ENCODE data around the gene CD37.

DNA sequence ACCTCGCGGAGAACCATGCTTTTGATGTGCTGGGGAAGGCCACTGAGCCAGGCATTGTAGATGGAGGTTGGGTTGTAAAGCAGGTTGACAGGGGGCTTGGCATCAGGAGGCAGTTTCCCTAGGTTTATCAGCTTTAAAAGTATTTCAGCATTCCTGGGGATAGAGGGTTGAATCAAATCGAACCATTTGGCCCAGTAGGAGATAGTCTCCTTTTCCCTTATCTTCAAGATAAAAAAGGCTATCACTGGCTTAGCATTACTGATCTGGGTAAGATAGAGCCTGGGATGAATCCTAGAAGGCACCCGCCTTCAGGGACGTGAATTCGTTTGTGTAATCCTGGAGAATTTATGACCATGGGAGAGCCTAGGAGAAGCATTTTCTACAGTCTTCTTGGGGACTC, 40.8 kb upstream of the CD37 start:
- no peak for TF ChIP-seq POLR2A (IDR thresholded peaks at IDR 0.05; ENCODE audit: borderline replicate concordance, extremely low read depth, insufficient read depth, insufficient read length)
- TF ChIP-seq, protein P1, sequence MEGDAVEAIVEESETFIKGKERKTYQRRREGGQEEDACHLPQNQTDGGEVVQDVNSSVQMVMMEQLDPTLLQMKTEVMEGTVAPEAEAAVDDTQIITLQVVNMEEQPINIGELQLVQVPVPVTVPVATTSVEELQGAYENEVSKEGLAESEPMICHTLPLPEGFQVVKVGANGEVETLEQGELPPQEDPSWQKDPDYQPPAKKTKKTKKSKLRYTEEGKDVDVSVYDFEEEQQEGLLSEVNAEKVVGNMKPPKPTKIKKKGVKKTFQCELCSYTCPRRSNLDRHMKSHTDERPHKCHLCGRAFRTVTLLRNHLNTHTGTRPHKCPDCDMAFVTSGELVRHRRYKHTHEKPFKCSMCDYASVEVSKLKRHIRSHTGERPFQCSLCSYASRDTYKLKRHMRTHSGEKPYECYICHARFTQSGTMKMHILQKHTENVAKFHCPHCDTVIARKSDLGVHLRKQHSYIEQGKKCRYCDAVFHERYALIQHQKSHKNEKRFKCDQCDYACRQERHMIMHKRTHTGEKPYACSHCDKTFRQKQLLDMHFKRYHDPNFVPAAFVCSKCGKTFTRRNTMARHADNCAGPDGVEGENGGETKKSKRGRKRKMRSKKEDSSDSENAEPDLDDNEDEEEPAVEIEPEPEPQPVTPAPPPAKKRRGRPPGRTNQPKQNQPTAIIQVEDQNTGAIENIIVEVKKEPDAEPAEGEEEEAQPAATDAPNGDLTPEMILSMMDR (IDR thresholded peaks at IDR 0.05 in 2 of 3, conservative IDR thresholded peaks at IDR 0.05 in 1 of 3; ENCODE audit: borderline replicate concordance in 1 of 3, insufficient read depth in 1 of 3, low read depth in 2 of 3, low read length in 2 of 3): no peak
- TF ChIP-seq, protein P2, sequence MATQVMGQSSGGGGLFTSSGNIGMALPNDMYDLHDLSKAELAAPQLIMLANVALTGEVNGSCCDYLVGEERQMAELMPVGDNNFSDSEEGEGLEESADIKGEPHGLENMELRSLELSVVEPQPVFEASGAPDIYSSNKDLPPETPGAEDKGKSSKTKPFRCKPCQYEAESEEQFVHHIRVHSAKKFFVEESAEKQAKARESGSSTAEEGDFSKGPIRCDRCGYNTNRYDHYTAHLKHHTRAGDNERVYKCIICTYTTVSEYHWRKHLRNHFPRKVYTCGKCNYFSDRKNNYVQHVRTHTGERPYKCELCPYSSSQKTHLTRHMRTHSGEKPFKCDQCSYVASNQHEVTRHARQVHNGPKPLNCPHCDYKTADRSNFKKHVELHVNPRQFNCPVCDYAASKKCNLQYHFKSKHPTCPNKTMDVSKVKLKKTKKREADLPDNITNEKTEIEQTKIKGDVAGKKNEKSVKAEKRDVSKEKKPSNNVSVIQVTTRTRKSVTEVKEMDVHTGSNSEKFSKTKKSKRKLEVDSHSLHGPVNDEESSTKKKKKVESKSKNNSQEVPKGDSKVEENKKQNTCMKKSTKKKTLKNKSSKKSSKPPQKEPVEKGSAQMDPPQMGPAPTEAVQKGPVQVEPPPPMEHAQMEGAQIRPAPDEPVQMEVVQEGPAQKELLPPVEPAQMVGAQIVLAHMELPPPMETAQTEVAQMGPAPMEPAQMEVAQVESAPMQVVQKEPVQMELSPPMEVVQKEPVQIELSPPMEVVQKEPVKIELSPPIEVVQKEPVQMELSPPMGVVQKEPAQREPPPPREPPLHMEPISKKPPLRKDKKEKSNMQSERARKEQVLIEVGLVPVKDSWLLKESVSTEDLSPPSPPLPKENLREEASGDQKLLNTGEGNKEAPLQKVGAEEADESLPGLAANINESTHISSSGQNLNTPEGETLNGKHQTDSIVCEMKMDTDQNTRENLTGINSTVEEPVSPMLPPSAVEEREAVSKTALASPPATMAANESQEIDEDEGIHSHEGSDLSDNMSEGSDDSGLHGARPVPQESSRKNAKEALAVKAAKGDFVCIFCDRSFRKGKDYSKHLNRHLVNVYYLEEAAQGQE (IDR thresholded peaks at IDR 0.05; ENCODE audit: low read depth): no peak
- TF ChIP-seq ZFX (IDR thresholded peaks at IDR 0.05): no peak
- no peak for TF ChIP-seq EZH2 (IDR thresholded peaks at IDR 0.05)
- TF ChIP-seq RAD21 (IDR thresholded peaks at IDR 0.05; ENCODE audit: low read depth): no peak
- TF ChIP-seq, protein P3, sequence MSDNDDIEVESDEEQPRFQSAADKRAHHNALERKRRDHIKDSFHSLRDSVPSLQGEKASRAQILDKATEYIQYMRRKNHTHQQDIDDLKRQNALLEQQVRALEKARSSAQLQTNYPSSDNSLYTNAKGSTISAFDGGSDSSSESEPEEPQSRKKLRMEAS (IDR thresholded peaks at IDR 0.05): no peak
- TF ChIP-seq CEBPB (IDR thresholded peaks at IDR 0.05; ENCODE audit: low read depth): no peak
- no peak for TF ChIP-seq YY1 (IDR thresholded peaks at IDR 0.05; ENCODE audit: extremely low read depth, insufficient replicate concordance, low read depth, low read length)
- no peak for TF ChIP-seq POLR2AphosphoS5 (IDR thresholded peaks at IDR 0.05; ENCODE audit: low read depth, low read length)
- TF ChIP-seq, protein P4, sequence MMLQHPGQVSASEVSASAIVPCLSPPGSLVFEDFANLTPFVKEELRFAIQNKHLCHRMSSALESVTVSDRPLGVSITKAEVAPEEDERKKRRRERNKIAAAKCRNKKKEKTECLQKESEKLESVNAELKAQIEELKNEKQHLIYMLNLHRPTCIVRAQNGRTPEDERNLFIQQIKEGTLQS (IDR thresholded peaks at IDR 0.05): no peak
